A204.1 (cell line): ENCODE results near the gene ADAMTS4.
"Not testable (repeated sequence)": the region's sequence is repeated elsewhere in the genome, so short reads cannot be mapped to it uniquely, and the experiment has no call there.

Experiments
- FAIRE-seq: peaks from 2 replicates; lab custom pipeline; 2012; peaks lifted over from hg19 to GRCh38; lab: Jason Lieb, UNC

ADAMTS4 gene, protein sequence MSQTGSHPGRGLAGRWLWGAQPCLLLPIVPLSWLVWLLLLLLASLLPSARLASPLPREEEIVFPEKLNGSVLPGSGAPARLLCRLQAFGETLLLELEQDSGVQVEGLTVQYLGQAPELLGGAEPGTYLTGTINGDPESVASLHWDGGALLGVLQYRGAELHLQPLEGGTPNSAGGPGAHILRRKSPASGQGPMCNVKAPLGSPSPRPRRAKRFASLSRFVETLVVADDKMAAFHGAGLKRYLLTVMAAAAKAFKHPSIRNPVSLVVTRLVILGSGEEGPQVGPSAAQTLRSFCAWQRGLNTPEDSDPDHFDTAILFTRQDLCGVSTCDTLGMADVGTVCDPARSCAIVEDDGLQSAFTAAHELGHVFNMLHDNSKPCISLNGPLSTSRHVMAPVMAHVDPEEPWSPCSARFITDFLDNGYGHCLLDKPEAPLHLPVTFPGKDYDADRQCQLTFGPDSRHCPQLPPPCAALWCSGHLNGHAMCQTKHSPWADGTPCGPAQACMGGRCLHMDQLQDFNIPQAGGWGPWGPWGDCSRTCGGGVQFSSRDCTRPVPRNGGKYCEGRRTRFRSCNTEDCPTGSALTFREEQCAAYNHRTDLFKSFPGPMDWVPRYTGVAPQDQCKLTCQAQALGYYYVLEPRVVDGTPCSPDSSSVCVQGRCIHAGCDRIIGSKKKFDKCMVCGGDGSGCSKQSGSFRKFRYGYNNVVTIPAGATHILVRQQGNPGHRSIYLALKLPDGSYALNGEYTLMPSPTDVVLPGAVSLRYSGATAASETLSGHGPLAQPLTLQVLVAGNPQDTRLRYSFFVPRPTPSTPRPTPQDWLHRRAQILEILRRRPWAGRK

DNA sequence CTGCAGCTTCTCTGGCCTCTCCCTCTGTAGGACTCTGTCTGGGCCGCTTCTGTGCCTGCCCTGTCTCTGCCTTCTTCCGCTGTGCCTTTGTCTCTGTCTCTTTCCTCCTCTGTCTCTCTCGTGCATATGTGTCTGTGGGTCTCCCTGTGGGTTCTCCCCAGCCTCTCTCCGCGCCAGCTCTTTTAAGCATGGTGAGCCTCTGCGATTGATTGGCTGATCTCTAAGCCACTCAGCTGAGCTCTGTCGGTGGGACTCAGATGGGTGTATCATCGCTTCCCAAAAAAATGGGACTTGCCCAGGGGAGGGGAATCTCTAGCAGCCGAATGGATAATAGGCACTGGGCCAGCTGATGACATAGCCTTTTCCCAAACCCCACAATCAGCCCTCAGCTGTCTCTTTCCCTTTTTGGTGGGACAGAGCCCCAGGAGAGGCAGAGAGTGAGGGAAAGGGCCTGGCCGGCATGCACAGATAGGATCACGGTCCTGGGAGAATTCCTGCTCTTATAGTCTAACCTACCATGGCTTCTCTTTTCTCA, at the start of gene ADAMTS4:
Gene ADAMTS4, minus strand, starts transcription at position 158 of the 535 bp plus-strand sequence. CDS start 427 bp downstream, outside the sequence.
- FAIRE-seq: no peak

DNA sequence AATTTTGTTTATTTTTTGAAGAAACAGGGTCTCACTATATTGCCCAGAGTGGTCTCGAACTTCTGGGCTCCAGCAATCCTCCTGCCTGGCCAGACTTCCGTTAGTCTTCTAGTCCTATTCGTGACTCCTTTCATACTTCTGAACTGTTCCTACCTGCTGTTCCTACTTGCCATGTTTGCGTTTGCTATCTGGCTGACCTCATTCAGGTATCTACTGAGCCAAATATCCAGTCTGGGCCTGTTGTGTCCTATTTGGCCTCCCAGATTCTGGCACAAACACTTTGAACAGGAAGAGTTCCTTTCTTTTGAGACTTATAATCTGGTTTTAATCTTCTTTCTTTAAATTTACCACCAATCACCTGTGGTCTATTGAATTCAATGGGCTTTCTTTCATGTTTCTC, 46.0 kb upstream of the ADAMTS4 start:
- FAIRE-seq: no peak

DNA sequence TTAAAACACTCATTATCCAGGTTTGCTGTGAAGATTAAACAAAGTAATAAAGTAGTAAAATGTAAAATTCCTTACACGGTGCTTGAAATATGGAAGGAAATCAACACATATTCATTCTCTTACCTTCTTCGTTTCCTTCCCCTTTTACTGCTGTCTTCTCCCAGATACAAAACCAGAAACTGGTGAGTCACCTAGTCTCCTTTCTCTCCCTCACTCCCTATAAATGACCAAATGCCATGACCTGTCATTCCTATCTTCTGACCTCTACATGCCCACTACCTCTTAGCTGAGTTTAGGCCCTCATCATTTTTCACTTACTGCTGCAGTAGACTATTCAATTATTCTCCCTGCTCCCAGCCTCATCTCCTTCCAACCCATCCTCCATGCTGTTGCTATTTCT, 43.5 kb upstream of the ADAMTS4 start:
- FAIRE-seq: no peak

DNA sequence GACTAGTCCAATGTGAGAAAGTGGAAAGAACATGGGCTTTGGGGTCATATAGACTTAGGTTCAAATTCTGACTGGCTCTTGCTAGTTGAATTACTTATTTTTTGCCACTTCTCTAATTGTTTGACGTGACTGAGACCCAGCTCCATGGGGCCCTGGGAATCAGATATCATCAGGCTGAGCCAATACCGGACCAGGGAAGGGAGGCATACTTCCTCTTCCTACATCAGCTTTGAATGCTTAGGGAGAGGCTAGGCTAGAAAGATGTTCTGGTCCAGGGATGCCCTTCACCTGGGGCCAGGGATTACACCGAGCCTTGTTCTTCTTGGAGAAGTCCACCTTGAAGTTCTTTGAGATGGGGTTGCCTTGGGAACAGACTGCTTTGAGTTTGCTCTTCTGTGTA, 42.8 kb upstream of the ADAMTS4 start:
- FAIRE-seq: no peak

DNA sequence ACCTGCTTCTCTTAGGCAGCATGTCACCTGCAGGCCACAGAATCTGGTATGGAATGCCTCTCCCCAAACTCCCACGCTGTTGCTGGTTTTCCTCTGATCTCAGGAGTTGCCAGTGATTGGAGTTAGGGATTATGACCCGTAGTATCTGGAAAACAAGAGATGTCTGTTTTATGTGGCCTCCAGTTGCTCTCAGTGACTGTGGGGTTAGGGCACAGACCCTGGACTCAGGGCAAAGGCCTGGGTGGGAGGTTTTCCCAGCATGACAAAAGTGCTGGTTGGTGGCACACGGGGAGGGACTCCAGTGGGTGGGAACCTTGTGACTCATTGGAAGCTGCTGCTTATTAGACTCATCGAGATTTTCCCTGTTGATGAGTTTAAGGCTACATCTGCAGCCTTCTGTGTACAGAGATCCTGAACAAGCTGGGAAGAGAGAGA, 39.2 kb upstream of the ADAMTS4 start, which contains the start of gene NR1I3:
Gene NR1I3, minus strand, starts transcription at position 165 of the 435 bp plus-strand sequence. CDS start 1,638 bp downstream, outside the sequence.
- no peak for FAIRE-seq

DNA sequence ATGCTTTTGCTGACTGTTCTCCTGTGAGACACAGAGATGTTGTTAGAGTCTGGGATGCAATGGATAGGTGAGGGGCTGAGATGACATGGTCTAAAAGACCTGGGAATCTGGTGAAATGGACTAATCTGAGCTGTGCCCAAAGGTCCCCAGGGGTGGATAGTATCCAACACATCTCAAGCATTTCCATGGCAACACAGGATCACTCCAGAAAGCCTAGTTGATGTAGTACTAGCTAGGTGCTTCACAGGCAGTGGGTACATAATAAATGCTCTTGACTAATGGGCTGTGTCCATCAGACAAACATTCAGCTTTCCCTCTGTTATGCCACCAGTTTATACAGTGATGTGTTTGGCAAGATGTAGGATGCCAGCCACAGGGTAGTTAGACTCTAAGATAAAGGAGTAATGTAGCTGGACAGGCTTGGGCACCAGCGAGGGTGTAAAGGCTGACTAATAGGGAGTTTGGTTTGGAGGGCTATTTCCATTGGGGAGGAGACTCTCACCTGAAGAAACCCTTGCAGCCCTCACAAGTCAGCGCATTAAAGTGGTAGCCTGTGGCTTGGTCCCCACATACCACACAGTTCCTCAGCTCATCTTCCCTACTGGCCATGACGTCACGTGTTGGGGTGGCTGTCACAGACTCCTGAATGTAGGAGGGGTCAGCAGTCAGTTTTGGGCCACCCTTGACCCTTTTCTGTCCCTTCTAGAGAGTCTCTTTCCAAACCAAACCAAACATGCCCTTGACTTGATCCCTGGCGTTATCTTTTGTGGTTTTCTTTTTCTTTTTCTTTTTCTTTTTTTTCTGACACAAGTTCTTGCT, 37.3 kb upstream of the ADAMTS4 start:
- no peak for FAIRE-seq

DNA sequence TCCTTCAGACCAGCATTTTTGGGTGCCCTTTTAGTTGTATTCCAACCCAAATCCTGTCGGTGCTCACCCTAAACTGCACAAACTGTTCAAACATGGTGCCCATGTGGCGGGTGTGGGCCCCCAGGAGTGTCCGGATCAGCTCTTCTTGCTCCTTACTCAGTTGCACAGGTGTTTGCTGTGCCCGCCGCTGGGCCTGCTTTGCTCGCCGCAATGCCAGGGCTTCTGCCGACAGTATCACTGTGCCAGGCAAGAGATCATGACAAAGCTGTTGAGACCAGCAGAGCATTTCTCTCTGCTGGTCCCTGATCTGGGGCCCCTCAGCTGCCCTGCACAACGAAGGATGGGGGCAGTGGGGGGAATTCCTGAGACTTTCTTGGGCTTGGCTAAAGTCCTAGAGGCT, 34.2 kb upstream of the ADAMTS4 start:
- FAIRE-seq: no peak

DNA sequence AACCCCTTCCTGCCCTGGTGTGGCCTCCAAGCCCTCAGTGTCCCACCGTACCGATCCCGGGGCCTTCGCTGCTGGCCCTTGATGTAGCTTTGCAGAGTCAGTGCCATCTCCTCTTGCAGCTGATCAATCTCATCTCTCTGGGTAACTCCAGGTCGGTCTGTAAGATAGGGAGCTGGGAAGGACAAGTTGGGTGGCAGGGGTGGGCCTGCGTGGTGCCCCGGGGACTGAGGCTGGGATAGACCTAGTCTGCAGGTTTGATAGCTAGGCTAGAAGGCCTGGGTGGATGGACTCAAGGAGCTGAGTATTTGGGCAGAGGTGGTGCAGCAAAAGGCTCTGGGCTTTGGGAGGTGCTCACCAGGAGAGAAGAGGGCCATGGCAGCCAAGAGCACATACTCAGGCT, 31.9 kb upstream of the ADAMTS4 start:
- no peak for FAIRE-seq

DNA sequence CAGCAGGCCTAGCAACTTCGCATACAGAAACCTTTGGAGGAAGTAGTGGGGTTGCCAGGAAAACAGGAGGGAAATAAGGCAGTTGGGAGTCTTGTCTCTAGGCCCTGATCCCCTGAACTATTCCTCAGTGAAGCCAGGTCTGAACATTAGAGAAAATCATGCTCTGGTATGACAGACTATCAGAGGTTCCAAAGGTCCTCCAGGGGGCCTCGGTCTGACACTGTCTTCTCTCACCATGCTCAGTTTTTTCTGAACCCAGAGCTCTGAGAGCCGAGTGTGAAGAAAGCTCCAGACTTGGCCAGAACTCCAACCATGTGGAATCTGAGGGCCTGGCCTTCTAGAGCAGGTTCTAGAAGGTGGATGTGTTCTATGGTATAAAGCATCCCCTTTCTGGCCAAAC, 31.0 kb upstream of the ADAMTS4 start:
- no peak for FAIRE-seq

DNA sequence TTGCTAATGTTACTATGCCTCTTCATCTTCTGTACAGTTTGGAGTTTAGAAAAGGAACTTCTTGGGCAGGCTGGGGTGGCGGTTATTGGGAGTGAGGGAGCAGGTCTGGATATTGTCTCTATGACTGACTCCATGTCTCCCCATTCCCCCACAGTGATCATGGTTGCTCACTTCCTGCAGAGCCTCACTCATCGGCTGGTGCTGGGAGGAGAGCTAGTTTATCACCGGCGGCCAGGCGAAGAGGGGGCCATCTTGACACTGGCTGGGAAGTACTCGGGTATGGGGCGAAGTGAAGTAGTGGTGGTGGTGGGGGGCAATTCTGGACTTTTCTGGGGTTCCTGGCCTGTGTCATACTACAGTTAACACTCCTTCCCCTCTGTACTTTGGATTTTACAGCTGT, 29.2 kb upstream of the ADAMTS4 start:
- FAIRE-seq: no peak

DNA sequence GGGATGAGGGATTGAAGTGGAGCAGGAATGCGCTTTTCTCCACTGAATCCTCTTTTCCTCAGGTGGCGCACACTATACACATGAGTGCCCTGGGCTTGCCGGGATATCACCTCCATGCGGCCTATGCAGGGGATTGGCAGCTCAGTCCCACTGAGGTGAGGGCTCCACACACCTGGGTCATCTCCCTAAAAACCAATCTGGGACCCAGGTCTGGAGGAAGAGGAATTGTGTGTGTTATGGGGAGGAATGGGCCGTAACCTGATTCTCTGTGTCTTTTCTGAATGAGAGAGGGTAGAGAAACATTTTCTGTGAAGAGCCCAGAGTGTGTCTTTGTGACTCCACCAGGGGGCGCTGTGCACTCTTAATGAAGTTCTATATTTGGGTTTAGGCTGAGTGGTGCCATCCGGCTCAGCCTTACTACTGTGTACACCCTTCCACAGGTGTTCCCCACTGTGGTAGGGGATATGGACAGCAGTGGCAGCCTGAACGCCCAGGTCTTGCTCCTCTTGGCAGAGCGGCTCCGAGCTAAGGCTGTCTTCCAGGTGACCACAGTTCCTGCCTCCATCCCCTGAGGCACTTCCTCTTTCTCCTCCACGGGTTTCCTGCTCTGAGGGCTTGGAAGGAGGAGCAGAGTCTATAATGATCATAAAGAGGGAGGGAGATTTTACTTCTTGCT, 28.5 kb upstream of the ADAMTS4 start:
- FAIRE-seq: peak; percentile 37

DNA sequence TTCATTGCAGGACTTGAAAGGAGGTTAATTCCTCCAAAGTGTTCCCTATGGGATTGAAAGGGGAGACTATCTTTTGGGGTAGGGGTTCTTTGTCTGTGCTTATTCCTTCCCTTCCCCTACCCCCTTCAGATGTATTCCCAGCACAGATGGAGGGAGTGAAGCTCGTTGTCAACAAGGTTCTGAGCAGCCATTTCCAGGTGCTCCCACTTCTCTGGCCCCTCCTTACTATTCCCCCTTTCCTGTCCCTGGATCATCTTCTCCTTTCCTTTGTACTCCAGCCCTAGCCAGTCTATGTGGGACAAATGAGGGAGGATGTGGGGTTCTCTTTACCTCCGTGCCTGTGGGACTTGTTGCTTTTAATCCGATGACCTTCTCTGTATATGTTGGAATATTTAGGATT, 27.9 kb upstream of the ADAMTS4 start:
- FAIRE-seq: no peak

DNA sequence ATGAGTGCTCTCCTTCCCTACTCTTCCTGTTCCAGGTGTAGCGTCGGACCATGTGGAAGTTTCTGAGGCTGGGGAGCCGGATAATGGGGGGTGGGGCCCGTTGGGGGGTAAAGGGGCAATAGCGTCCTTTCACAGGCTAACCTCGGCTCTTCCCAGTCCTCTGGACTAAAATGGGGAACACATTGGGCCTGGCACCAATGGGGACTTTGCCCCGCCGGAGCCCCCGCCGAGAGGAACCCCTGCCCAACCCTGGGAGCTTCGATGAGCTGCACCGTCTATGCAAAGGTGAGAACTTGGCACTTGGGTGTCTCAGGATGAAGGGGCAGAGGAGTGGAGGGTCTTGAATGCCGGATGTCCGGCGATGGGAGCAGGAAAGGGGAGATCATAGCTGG, 27.5 kb upstream of the ADAMTS4 start:
- no peak for FAIRE-seq

DNA sequence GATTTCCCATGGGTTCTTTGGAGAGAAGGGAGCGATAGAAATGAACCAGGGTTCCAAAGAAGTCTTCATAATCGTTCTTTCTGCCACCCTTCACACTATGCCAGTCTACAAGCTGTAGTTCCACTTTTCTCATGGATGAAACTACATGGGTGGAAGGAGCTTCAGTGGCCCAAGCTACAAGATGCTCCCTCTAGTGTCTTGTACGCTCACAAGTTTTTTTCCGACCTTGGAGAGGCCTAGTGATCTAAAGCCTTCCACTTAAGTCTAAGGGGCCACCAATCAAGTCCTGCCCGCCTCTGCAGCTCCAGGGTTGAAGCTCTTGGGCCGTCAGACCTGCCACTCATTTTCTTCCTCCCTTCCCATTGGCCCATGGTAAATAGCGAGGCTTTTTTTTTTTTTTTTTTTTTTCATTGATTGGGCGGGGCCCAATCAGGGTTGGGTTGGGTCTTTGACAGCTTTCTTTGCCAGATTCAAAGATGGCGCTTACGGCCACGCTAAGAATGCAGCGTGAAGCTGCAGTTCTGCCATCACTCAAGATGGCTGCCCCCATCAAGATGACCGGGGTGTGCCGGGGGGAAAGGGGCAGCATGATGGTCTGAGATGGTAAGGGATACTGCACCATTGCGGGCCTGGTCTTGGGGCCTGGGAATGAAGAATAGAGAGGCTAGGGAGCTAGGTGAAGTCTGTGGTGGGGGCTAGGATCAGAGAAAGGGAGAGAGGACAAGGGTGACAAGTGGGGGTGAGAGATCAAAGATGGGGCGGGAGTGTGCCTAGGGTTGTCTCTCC, 26.9 kb upstream of the ADAMTS4 start, which contains the start of gene TOMM40L:
Gene TOMM40L, plus strand, starts transcription at position 527 of the 786 bp plus-strand sequence. CDS start 430 bp downstream, outside the sequence.
- FAIRE-seq: peak; percentile 99

DNA sequence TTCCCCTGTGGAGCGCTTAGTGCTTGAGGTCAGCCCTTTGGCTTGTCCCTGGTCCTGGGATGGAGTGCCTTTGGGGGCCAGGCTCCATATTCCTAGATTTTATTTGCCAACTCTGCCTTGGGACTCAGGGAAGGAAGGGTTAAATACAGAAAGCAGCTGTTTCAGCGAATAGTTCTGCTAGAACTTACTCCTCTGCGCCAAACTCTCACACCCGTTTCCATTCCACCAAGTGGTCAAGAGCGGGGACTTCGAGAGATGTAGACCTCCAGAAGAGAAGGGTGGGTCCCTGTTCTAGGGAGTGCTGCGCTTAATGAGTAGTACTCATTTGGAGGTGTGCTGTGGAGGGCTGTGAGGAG, 26.3 kb upstream of the ADAMTS4 start:
- no peak for FAIRE-seq

DNA sequence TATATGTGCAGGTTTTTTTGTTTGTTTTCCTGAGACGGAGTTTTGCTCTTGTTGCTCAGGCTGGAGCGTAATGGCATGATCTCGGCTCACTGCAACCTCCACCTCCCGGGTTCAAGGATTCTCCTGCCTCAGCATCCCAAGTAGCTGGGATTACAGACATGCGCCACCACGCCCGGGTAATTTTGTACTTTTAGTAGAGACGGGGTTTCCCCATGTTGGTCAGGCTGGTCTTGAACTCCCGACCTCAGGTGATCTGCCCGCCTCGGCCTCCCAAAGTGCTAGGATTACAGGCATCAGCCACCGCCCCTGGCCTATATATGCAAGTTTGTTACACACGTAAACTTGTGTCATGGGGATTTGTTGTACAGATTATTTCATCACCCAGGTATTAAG, 25.8 kb upstream of the ADAMTS4 start:
- FAIRE-seq: not testable (repeated sequence)

DNA sequence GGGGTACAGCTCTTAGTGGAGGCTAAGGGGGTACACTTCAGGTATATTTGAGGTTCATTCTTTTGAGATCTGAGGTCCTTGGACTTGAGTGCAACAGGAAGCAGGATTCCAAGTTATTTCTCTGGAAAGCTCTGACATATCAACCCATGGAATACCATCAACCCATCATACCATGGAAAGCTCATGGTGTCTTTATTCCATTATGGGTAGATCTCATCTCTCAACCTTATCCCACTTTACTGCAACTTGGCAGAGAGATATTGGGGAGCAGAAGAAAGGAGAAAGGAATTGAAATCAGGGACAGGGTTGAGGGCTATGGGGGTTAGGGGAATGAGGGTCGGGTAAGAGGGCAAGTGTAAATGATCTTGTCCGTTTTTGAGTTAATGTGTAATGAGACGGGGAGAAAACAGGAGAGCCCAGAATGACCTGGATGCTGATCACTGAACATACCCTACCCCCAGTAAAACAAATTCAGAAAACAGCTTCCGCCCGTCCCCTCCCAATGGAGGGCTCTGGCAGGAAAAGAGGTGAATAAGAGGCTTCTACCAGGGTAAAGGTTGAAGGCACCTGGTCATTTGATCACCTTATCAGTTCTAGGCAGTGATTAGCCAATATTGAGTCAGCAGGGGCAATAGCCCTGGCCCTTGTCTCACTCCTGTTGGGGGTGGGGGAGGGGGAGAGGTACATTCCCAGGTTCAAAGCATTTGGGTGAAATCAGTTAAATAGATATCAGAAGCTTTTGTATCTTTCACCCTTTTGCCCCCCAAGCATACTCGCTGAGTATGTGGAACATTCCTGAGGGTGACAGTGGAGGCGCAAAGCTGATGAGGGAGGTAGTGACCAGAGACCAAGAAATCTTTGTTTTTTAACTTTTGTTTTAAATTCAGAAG, 25.2 kb upstream of the ADAMTS4 start:
- no peak for FAIRE-seq

DNA sequence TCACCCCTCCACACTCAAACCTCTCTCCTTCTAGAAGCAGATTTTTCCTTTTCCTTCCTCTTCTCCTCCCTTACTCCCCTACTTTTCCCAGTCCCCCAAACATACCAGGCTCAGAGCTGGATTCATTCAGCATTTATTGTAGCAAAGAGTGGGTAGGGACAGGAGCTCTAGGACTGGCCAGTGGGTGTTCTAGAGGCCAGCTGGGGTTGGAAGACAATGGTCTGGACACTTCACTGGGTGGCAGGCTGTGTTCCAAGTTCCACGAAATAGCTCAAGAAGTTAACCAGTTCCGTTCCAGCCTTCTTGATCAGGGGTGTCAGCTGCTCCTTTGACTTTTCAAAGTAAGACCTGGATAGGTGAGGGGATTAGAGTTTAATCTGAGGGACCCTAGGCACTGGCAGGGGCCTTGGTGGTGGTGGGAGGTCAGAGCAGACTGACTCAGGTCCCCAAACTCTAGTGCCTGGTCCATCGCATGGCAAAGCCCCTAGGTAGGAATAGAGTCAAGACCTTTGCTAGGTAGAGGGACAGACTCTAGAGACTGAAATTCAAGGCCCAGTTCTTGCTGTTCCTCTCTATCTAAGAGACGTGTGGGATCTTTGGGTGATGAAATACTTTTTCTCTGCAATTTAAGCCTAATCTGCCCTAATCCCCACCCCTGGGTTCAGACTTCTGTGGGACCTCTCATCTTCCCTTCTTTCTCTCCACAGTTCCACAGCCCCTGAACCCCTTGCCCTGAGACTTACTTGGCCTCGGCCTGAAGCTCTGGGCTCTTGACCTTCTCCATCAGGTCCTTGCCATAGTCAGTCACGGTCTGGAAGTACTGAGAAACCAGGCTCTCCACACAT, 23.5 kb upstream of the ADAMTS4 start:
- no peak for FAIRE-seq

DNA sequence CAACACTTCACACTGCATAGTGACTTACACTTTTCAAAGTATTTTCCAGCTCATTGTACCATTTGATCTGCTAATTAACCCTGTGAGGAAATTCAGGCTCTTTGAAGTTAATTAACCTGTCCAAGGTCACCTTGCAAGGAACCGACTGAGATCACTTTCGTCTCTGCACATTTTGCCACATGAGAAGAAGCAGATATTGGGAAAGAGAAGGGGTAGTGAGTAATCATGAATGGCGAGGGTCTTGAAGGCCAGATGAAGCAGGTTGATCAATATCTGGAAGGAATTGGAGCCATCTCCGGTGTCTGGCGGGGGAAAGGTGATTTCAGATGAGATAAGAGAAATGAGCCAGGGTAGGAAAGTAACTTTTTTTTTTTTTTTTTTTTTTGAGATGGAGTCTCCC, 21.1 kb upstream of the ADAMTS4 start:
- FAIRE-seq: no peak
